Activated naive CD8-positive, alpha-beta T cell treated with anti-CD3 and anti-CD28 coated beads for 36 hours (primary cell): ENCODE data around the gene DLGAP3. TPM values are rescaled to one million over a fixed set of nuclear protein-coding genes. Genes with fewer than 3 reads are reported as not detected.
"Not testable (repeated sequence)": the region's sequence is repeated elsewhere in the genome, so short reads cannot be mapped to it uniquely, and the experiment has no call there.

ENCODE experiments used
- DNase-seq: peaks from one replicate; pipeline ENCODE4 v3.0.0; 2021
- H3K27ac Mint-ChIP-seq: one replicate; pipeline ENCODE4 v1.8.0; 2022; ENCODE audit warnings: mild to moderate bottlenecking, moderate library complexity, mixed read lengths
- H3K27me3 Mint-ChIP-seq: one replicate; pipeline ENCODE4 v1.8.0; 2022; ENCODE audit warnings: mild to moderate bottlenecking, mixed read lengths
- H3K36me3 Mint-ChIP-seq: one replicate; pipeline ENCODE4 v1.8.0; 2021; ENCODE audit warnings: mild to moderate bottlenecking, mixed read lengths
- H3K4me1 Mint-ChIP-seq: one replicate; pipeline ENCODE4 v1.8.0; 2021; ENCODE audit warnings: mixed read lengths
- H3K4me3 Mint-ChIP-seq: one replicate; pipeline ENCODE4 v1.8.0; 2022; ENCODE audit warnings: mild to moderate bottlenecking, moderate library complexity, mixed read lengths
- H3K9me3 Mint-ChIP-seq: one replicate; pipeline ENCODE4 v1.8.0; 2022; ENCODE audit warnings: mixed read lengths
- total RNA-seq, 2 experiments: library from RNA; stranded (reverse); gene quantifications; one replicate each; pipeline ENCODE4 v1.2.3, GENCODE V29; 2021

The DLGAP3 gene
- total RNA-seq, 2 experiments from 2014 or later = 0.74 to 0.91 TPM

GRCh38 chr1:34947641-34948314, 18.3 kb upstream of the DLGAP3 start:
- not testable (repeated sequence) for H3K27me3 Mint-ChIP-seq, H3K27ac Mint-ChIP-seq, H3K36me3 Mint-ChIP-seq, DNase-seq, H3K4me1 Mint-ChIP-seq, H3K9me3 Mint-ChIP-seq, H3K4me3 Mint-ChIP-seq

DNA sequence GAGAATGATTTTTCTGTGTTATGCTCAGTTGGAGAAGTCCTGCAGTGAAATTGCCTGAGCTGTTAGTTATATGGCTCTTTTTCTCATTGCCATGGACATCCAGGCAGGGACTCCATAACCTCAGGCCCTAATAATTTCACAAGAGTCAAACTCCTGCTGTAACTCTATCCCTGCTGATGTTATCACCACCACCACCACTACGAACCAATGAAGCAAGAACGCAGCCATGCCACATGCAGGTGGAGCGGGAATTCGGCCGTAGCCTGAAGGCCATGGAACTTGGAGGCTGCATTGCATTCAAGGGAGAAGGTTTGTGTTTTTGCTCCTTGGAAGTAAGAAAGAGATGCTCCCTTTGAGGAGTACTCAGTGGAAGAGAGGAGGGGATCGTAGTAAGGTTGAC, 16.8 kb upstream of the DLGAP3 start:
- Mint-ChIP-seq H3K4me3 (no peak overlapping the region), H3K27me3 (peaks cover 10% of the 10 kb centered on the region), H3K27ac (no peak overlapping the region), H3K36me3 (peaks cover 2% of the 10 kb centered on the region), H3K4me1 (no peaks in the 10 kb centered on the region), H3K9me3 (no peaks in the 10 kb centered on the region)
- DNase-seq = no peak

DNA sequence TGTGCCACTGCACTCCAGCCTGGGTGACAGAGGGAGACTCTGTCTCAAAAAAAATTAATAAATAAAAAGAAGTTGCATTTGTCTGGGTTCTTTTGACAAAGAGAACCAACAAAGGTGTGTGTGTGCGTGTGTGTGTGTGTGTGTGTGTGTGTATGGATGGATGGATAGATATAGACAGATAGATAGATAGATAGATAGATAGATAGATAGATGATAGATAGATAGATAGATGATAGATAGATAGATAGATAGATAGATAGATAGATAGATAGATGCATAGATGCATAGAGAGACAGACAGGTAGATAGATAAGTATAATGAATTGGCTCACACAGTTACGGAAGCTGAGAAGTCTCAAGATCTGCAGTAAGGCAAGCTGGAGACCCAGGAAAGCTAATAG, 12.3 kb upstream of the DLGAP3 start:
- not testable (repeated sequence) for H3K36me3 Mint-ChIP-seq, H3K9me3 Mint-ChIP-seq, DNase-seq

GRCh38 chr1:34930702-34931071, 1.2 kb upstream of the DLGAP3 start:
- no peaks in the 10 kb centered on the region for H3K36me3 Mint-ChIP-seq
- peaks cover 58% of the 10 kb centered on the region for H3K27me3 Mint-ChIP-seq
- peaks cover 7% of the 10 kb centered on the region for H3K4me1 Mint-ChIP-seq
- H3K4me3 Mint-ChIP-seq = peak overlapping the region; percentile 5
- DNase-seq = no peak
- H3K27ac Mint-ChIP-seq = no peak overlapping the region
- no peaks in the 10 kb centered on the region for H3K9me3 Mint-ChIP-seq

More for the DNA sequence above, 12.3 kb upstream of the DLGAP3 start:
- peaks cover 21% of the 10 kb centered on the region for H3K27me3 Mint-ChIP-seq
- not testable (repeated sequence) for H3K4me3 Mint-ChIP-seq, H3K27ac Mint-ChIP-seq, H3K4me1 Mint-ChIP-seq

- peaks cover 61% of the 10 kb centered on the region for H3K27me3 Mint-ChIP-seq
- no peaks in the 10 kb centered on the region for H3K9me3 Mint-ChIP-seq
- peaks cover 7% of the 10 kb centered on the region for H3K4me1 Mint-ChIP-seq
- H3K27ac Mint-ChIP-seq = no peak overlapping the region
- DNase-seq = no peak
- no peaks in the 10 kb centered on the region for H3K36me3 Mint-ChIP-seq
- H3K4me3 Mint-ChIP-seq = peak overlapping the region; percentile 5
Observed at GRCh38 chr1:34929853-34930701, 627 bp upstream of the DLGAP3 start.

GRCh38 chr1:34928699-34929496, 552 bp downstream of the DLGAP3 start:
- H3K27ac Mint-ChIP-seq = no peak overlapping the region
- peak; percentile 29 for DNase-seq
- no peaks in the 10 kb centered on the region for H3K9me3 Mint-ChIP-seq
- peaks cover 2% of the 10 kb centered on the region for H3K36me3 Mint-ChIP-seq
- H3K4me1 Mint-ChIP-seq = peaks cover 7% of the 10 kb centered on the region
- peaks cover 73% of the 10 kb centered on the region for H3K27me3 Mint-ChIP-seq
- peak overlapping the region; percentile 79 for H3K4me3 Mint-ChIP-seq

DNA sequence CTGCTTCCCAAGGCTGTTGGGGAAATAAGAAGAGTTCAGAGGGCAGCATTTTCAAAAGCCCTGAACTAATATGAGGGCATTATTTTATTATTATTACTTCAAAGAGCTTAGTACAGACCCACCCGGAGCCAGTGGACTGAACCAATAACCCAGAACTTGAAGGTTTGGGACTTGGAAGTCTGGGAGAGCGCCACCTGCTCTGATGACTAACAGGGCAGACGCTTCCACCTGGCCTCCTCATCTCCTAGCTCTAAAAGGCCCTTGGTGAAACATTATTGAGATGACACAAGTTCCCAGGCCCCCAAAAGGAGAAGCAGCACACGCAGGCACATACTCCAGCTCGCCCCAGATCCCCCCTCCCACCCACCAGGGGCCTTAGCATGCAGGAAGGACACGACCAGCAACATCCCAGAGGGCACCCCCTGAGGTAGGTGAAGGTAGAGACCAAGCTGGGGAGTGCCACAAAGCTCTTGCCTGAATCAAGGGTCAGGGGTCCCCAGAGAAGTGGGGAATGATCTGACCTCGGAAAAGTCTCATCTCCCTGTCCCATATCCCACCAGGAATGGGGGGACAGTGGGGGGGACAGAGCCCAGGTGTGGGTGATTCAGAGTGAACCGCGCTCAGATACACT, 1.3 kb downstream of the DLGAP3 start:
- H3K27ac Mint-ChIP-seq = no peak overlapping the region
- H3K4me3 Mint-ChIP-seq = peak overlapping the region; percentile 79
- H3K36me3 Mint-ChIP-seq = peaks cover 2% of the 10 kb centered on the region
- no peaks in the 10 kb centered on the region for H3K9me3 Mint-ChIP-seq
- peaks cover 80% of the 10 kb centered on the region for H3K27me3 Mint-ChIP-seq
- no peak for DNase-seq
- H3K4me1 Mint-ChIP-seq = peaks cover 7% of the 10 kb centered on the region

DNA sequence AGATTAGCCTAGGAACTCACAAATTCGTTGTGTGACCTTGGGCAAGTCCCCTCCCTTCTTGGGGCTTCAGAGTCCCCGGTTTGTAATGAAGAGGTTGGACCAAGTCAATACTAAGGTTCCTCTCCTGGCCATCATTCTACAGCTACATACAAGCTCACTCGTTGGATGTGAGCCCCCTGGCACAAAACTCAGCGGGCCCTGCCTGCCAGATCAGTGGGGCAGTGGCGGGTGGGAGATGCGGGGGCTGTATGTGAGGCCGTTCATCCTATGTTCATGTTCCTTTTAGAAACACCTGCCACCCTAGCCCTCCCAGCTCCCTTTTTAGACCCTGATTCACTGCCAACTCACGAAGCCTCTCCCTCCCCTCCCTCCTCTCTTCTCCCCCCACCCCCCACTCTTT, 2.1 kb downstream of the DLGAP3 start:
- Mint-ChIP-seq H3K4me1 (peaks cover 7% of the 10 kb centered on the region), H3K27ac (no peak overlapping the region), H3K27me3 (peaks cover 85% of the 10 kb centered on the region), H3K9me3 (no peaks in the 10 kb centered on the region), H3K36me3 (peaks cover 2% of the 10 kb centered on the region), H3K4me3 (no peak overlapping the region)
- no peak for DNase-seq

DNA sequence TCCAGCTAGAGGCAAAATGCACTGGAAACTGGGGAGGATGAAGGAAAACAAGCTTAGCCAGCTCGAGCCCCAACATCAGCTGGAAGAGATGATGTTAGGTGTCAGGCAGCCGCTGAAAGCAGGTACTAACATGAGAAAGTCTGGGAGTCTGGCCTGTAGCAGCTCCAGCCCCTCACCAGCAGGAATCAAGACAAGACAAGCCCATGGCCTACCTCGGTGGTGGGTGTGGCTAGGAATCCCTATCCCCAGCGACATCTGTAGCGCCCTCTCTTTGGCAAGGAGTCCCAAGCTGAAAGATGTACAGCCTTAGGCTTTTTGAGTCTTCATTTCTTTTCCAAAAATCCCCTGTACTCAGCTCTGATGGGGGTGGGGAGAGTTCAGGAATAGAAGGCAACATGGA, 2.6 kb downstream of the DLGAP3 start:
- Mint-ChIP-seq H3K4me1 (peaks cover 7% of the 10 kb centered on the region), H3K36me3 (peaks cover 2% of the 10 kb centered on the region), H3K9me3 (no peaks in the 10 kb centered on the region), H3K27ac (no peak overlapping the region), H3K27me3 (peaks cover 85% of the 10 kb centered on the region), H3K4me3 (no peak overlapping the region)
- DNase-seq = no peak

DNA sequence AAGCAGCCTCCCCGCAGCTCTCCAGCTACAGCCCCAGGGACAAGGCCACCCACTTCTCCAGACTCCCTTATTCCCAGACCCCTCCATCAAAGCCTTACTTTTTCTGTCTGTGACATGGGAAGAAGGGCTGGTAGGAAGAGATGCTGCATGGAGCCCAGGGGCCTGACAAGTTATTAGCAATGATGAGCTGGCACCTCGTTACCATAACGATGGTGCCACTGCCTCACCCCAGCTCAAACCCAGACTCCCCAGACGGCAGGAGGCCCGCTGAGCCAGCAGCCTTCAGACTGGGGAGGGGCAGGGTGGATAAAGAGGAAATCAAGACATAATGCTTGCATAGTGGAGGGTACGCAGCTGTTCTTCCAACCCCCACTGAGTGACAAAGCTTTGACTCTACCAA, 3.3 kb downstream of the DLGAP3 start:
- no peaks in the 10 kb centered on the region for H3K9me3 Mint-ChIP-seq
- H3K27ac Mint-ChIP-seq = no peak overlapping the region
- H3K27me3 Mint-ChIP-seq = peaks cover 82% of the 10 kb centered on the region
- no peak for DNase-seq
- H3K4me3 Mint-ChIP-seq = no peak overlapping the region
- H3K36me3 Mint-ChIP-seq = peaks cover 2% of the 10 kb centered on the region
- H3K4me1 Mint-ChIP-seq = peaks cover 7% of the 10 kb centered on the region

GRCh38 chr1:34925730-34926129, 3.7 kb downstream of the DLGAP3 start:
- Mint-ChIP-seq H3K4me1 (peaks cover 7% of the 10 kb centered on the region), H3K27ac (no peak overlapping the region), H3K4me3 (no peak overlapping the region), H3K36me3 (peaks cover 2% of the 10 kb centered on the region), H3K9me3 (no peaks in the 10 kb centered on the region), H3K27me3 (peaks cover 81% of the 10 kb centered on the region)
- DNase-seq = no peak

DNA sequence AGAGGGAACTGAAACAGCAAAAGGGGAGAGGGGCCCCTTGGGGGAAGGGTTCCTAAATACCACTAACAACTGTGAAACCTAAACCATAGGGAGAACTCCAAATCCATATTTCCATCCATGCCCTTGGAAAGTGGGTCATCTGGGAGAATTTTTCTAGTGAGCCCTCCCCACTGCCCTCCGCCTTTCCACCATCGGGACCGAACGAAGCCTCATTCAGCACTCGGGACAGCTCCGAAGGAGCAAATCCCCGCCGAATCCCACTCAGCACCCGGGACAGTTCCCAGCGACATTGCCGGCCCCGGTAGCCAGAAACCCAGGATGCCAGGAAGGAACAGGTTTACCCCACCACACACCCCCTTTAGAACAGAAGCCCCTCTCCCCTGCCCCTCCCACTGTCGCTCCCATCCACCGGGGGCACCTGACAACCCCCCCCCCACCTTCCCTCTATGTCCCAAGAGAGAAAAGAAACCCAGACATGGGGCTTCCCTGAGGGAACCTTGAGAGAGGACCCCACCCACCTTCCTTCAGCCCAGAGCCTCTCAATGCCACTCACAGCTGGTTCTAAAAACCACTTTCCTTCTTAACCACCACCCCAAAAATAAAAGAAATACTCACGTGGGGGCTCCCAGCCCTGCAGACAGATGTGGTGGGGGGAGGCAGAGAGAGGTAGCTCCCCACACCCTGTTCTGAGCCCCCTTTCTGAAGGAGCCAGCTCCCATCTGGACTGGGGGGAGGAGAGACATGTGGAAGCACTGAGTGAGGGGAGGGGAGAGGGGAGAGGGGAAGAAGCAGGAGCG, 4.5 kb downstream of the DLGAP3 start:
- peak; percentile 68 for DNase-seq
- Mint-ChIP-seq H3K4me1 (peaks cover 7% of the 10 kb centered on the region), H3K27me3 (peaks cover 82% of the 10 kb centered on the region), H3K9me3 (no peaks in the 10 kb centered on the region), H3K4me3 (no peak overlapping the region), H3K27ac (no peak overlapping the region), H3K36me3 (peaks cover 2% of the 10 kb centered on the region)

DNA sequence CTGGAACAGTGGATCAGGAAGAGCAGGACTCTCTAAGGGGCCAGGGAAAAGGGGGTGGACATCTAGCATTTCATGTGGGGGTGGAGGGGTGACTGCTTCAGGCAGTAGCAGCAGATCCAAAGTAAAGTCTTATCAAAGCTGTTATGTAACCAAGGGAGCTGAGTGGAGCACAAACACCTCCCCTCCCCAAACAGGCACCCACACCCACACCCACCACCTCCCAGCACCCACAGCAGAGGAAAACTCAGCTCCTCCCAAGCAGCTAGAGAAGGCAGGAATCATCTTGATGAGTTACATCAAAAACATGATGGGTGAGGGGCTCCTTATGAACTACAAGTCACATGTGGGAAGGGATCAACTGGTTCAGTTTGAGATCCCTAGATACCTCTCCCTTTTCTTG, 6.0 kb downstream of the DLGAP3 start:
- Mint-ChIP-seq H3K4me3 (no peak overlapping the region), H3K36me3 (peaks cover 2% of the 10 kb centered on the region), H3K9me3 (no peaks in the 10 kb centered on the region), H3K27ac (no peak overlapping the region), H3K4me1 (peaks cover 7% of the 10 kb centered on the region), H3K27me3 (peaks cover 87% of the 10 kb centered on the region)
- DNase-seq = no peak

DNA sequence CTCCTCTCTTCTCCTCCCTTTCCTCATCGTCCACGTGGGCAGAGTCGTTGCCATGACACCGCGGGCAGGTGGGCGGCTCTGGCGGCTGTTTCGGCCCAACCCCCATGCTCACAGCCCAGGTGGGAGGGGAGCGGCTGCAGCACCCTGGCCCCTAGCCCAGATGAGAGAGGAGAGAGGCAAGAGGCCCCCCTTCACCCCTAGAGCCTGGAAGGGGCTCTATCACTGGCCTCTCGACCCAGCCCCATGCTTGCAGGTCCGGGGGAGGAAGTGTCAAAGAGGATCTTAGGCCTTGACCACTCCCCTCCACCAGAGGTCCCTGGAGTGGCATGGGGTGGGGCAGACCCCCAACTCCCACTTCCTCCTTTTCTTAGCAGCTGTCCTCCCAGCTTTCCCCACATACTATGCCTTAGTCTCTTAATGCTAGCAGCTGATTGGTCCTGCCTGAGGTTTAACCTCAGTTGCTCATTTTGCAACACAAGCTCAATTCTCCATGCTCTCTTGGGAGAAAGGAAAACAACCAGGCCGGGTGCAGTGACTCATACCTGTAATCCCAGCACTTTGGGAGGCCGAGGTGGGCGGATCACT, 10.4 kb downstream of the DLGAP3 start:
- Mint-ChIP-seq H3K27me3 (peaks cover 51% of the 10 kb centered on the region), H3K9me3 (no peaks in the 10 kb centered on the region), H3K36me3 (no peaks in the 10 kb centered on the region), H3K27ac (no peak overlapping the region), H3K4me3 (no peak overlapping the region), H3K4me1 (peaks cover 3% of the 10 kb centered on the region)
- DNase-seq = no peak
